ENCODE results near the gene SLC6A5.

DNA sequence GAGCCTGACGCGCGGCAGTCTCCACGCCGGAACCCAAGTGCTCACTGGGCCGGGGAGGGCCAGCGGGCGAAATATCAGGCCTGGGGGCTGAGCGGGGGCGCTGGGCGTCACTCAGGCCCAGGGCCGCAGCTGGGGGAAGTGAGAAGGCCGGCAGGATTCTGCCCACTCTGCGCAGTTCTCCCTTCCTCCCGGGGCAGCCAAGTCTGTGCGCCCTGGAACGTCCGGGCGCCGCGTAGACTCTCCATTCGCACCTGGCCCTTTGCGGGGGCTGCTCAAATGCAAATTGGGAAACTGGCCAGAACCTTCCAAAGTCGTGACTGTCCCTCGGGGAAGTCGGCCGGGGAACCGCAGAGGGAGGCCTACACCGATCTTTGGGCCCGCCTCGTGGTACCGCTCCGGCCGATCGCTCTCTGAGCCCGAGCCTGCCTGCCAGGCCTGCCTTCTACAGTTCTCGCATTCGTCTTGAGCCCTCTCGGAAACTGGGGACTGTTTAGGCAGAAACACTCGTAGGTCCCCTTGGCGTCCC lies 2.2 kb upstream of the SLC6A5 start:
- TF ChIP-seq, protein P1, sequence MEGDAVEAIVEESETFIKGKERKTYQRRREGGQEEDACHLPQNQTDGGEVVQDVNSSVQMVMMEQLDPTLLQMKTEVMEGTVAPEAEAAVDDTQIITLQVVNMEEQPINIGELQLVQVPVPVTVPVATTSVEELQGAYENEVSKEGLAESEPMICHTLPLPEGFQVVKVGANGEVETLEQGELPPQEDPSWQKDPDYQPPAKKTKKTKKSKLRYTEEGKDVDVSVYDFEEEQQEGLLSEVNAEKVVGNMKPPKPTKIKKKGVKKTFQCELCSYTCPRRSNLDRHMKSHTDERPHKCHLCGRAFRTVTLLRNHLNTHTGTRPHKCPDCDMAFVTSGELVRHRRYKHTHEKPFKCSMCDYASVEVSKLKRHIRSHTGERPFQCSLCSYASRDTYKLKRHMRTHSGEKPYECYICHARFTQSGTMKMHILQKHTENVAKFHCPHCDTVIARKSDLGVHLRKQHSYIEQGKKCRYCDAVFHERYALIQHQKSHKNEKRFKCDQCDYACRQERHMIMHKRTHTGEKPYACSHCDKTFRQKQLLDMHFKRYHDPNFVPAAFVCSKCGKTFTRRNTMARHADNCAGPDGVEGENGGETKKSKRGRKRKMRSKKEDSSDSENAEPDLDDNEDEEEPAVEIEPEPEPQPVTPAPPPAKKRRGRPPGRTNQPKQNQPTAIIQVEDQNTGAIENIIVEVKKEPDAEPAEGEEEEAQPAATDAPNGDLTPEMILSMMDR (IDR thresholded peaks at IDR 0.05) = no peak
- TF ChIP-seq POLR2A (IDR thresholded peaks at IDR 0.05) = no peak
